Activated T-cell treated with anti-CD3 and anti-CD28 coated beads for 1 hour (primary cell): Measurements from ENCODE around the gene GFY.
"Not testable (repeated sequence)": the region's sequence is repeated elsewhere in the genome, so short reads cannot be mapped to it uniquely, and the experiment has no call there.

ENCODE experiments used
- DNase-seq: peaks from one replicate; pipeline ENCODE4 v3.0.0-alpha.2; 2020; ENCODE audit warnings: low read depth

GFY gene

GRCh38 chr19:49444100-49444700 lies 19.0 kb downstream of the GFY start:
- not testable (repeated sequence) for DNase-seq

GRCh38 chr19:49445997-49446396 lies 20.8 kb downstream of the GFY start:
- no peak for DNase-seq

GRCh38 chr19:49447485-49448431 lies 22.6 kb downstream of the GFY start:
- no peak for DNase-seq

GRCh38 chr19:49448432-49448786 lies 23.2 kb downstream of the GFY start:
- DNase-seq: no peak

GRCh38 chr19:49450405-49450804 lies 25.2 kb downstream of the GFY start:
- no peak for DNase-seq

DNA sequence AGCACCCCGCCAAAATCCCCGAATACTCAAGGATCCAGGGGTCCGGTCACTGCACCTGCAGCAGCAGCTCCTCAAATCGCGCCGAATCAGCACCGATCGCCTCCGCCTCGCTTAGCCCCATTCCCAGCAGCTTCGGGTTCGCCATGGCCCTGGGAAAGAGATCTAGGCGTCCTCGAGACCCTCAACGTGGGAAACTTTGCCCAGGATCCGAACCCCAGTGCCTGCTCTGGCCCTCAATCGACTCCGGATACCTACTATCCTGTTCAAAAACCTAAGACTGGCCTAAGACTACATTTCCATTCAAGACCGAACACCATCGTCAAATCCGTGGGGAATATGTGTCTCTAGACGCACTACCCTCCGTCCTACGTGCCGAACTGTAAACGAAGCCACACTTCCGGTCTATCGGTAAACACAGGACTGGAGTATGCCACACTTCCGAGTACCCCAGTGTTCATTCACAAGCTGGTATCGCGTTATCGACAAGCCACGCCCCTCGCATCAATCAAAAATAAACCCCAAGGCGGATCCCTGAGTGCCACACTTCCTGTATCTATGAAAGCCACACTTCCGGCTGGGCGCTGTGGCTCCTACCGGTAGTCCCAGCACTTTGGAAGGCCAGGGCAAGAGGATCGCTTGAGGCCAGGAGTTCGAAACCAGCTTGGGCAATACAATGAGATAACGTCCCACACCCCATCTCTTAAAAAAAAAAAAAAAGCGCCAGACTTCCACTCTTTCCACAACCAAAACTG lies 26.4 kb downstream of the GFY start, which contains the start of gene PIH1D1:
Gene PIH1D1 (minus strand): TSS at position 385 of the 752 bp plus-strand sequence. CDS start 240 bp downstream, at position 145.
- peak; percentile 90 for DNase-seq

- peak; percentile 96 for DNase-seq
Observed at GRCh38 chr19:49453013-49453756, 28.0 kb downstream of the GFY start, which contains the start of gene ALDH16A1. TSS of gene ALDH16A1 (plus strand) at chr19:49453225. CDS start at chr19:49453332, 107 bp downstream.

DNA sequence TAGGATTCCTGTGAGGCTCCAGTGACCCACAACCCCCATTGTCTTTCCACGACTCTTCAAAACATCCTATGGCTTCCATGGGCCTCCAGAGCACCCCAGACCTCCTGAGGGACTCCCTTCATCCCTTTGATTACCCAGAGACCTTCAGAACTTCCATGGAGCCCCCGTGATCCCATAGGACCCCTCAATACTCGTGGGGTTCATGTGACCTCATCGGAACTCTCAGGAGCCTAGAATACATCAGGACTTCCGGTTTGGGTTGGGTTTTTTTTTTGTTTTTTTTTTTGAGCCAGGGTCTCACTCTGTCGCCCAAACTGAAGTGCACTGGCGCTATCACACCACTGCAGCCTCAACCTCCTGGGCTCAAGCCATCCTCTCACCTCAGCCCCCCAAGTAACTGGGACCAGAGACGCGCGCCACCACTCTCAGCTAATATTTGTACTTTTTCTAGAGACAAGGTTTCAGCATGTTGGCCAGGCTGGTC lies 28.6 kb downstream of the GFY start:
- DNase-seq: no peak

- DNase-seq: no peak
Observed at GRCh38 chr19:49455773-49456172, 30.6 kb downstream of the GFY start.

GRCh38 chr19:49456326-49456725 lies 31.1 kb downstream of the GFY start:
- DNase-seq: no peak

DNA sequence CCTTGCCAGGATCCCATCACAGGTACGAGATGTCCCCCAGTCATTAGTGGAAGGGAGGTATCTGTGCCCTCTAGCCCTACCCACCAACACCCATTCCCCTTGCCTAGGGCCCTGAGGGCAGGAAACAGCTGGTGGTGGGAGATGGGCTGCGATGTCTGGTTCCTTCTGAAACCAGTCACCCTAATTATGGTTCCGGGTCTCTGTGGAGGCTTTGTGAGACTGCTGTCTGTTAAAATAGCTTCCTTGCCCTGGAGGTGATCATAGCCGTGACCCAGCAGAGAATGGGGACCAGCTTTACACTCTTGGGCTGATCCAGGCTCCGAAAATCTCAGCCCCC lies 33.3 kb downstream of the GFY start:
- DNase-seq: no peak

DNA sequence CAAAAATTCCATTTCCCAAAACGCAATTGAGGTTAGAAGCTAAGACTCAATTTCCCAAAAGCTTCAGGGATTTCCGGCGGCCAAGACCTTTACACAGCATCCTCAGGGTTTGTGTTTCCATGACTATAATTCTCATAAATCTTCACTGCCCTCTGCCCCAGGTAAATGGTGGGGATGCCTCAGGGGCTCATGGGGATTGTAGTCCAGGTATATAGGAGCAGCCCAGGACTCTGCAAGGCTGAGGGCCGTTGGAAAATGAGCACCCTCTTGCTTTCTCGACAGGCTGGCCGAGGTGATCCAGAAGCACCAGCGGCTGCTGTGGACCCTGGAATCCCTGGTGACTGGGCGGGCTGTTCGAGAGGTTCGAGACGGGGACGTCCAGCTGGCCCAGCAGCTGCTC lies 34.2 kb downstream of the GFY start:
- no peak for DNase-seq

DNA sequence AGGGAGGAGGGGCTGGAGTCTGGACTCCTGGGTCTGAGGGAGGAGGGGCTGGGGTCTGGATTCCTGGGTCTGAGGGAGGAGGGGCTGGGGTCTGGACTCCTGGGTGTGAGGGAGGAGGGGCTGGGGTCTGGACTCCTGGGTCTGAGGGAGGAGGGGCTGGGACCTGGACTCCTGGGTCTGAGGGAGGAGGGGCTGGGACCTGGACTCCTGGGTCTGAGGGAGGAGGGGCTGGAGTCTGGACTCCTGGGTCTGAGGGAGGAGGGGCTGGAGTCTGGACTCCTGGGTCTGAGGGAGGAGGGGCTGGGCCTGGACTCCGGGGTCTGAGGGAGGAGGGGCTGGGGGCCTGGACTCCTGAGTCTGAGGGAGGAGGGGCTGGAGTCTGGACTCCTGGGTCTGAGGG lies 35.9 kb downstream of the GFY start:
- not testable (repeated sequence) for DNase-seq

DNA sequence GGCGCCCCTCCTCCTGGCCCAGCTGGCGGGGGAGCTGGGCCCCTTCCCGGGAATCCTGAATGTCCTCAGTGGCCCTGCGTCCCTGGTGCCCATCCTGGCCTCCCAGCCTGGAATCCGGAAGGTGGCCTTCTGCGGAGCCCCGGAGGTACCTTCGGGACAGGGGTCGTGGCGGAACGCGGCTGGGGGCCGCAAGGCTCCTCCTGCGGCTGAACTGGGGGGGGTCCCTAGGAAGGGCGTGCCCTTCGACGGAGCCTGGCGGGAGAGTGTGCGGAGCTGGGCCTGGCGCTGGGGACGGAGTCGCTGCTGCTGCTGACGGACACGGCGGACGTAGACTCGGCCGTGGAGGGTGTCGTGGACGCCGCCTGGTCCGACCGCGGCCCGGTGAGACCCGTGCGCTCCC lies 36.5 kb downstream of the GFY start:
- DNase-seq: no peak

DNA sequence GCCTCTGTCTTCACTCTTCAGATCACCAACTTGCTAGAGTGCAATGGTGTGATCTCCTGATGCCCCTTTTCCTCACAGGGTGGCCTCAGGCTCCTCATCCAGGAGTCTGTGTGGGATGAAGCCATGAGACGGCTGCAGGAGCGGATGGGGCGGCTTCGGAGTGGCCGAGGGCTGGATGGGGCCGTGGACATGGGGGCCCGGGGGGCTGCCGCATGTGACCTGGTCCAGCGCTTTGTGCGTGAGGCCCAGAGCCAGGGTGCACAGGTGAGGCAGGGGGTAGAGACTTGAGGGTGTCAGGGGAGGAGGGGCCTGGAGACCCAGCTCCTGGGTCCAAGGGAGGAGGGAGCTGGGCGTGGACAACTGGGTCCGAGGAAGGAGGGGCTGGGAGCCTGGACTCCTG lies 37.3 kb downstream of the GFY start:
- no peak for DNase-seq

DNA sequence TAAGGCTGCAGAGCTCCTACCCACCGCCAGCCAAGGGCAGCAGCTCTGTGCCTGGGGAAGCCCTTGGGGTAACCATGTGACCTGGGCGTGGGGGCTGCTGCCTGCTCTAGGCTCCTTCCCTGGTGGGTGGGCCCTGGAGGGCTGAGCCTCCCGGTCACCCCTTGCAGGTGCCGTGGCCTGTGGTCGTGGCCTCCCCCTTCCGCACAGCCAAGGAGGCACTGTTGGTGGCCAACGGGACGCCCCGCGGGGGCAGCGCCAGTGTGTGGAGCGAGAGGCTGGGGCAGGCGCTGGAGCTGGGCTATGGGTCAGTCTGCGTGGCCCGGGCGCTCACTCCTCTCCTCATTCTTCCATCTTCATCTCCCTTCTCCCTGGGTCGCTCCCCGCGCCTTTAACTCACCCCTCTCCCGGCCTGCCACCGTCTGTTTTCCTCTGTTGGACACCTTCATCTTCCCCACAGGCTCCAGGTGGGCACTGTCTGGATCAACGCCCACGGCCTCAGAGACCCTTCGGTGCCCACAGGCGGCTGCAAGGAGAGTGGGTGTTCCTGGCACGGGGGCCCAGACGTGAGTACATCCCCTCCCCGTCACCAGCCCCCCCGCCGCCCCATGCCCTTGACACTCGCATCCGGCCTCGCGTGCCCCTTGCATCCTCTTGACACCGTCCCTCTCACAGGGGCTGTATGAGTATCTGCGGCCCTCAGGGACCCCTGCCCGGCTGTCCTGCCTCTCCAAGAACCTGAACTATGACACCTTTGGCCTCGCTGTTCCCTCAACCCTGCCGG lies 39.0 kb downstream of the GFY start:
- no peak for DNase-seq

DNA sequence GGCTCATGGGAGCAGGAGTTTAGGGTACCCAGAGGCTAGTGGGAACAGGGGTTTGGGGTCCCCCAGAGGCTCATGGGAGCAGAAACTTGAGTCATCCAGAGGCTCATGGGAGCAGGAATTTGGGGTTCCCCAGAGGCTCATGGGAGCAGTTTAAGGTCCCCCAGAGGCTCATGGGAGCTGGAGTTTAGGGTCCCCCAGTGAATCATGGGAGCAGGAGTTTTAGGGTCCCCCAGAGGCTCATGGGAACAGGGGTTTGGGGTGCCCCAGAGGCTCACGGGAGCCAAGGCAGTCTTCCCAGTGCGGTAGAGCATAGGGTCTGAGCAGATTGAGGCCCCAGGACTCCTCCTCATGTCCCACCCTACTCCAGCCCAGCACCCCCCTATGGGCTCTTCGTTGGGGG lies 40.2 kb downstream of the GFY start:
- DNase-seq: no peak

- DNase-seq: no peak
Observed at GRCh38 chr19:49468199-49468598, 43.0 kb downstream of the GFY start.

GRCh38 chr19:49468746-49469447 lies 43.7 kb downstream of the GFY start:
- peak; percentile 71 for DNase-seq
